WI38 (cell line): ENCODE measurements around the gene SLC29A2.
A peak's percentile ranks its signal among the peaks of the same experiment; 100 is the strongest.

Experiments
- H3K4me3 ChIP-seq: 2 replicates; pipeline ENCODE4 v1.5.1; 2011; ENCODE audit warnings: low read depth, mild to moderate bottlenecking, control low read depth, low read length
- CTCF ChIP-seq: IDR thresholded peaks from 2 replicates; pipeline ENCODE4 v1.5.1; 2012; ENCODE audit warnings: low read depth, mild to moderate bottlenecking, control low read depth, low read length

Gene SLC29A2

DNA sequence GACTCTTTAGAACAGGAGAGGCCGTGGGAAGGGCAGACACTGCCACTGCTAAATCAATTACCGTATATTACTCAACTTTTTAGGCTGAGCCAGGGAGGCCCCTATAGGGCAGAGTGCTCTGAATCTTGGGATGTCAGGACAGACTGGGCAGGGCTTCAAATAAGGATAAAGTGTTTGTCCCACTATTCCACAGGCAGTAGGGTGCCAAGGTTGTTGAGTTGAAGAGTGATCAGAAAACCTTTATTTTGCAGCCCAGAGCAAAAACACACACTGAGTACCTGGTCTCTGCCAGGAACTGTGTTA, 22.5 kb downstream of the SLC29A2 start:
- no peak for TF ChIP-seq CTCF
- H3K4me3 ChIP-seq, result no peak overlapping the region

GRCh38 chr11:66347425-66348276, 23.9 kb downstream of the SLC29A2 start, which contains the start of gene B4GAT1:
B4GAT1 (minus strand) TSS chr11:66347629; CDS start chr11:66347545, 84 bp downstream.
- no peak for TF ChIP-seq CTCF
- peak within 1 kb of the TSS; percentile 83 for H3K4me3 ChIP-seq

- peak overlapping the region; percentile 83 for H3K4me3 ChIP-seq
- TF ChIP-seq CTCF, result no peak
Observed at GRCh38 chr11:66346476-66347424, 24.8 kb downstream of the SLC29A2 start.

- peak overlapping the region; percentile 97 for H3K4me3 ChIP-seq
- TF ChIP-seq CTCF, result no peak
Observed at GRCh38 chr11:66345316-66345649, 26.3 kb downstream of the SLC29A2 start.

- H3K4me3 ChIP-seq, result peak within 1 kb of the TSS; percentile 97
- TF ChIP-seq CTCF, result no peak
Observed at GRCh38 chr11:66344550-66345315, 26.8 kb downstream of the SLC29A2 start, which contains the start of gene BRMS1. BRMS1 (minus strand) TSS chr11:66345104; CDS start chr11:66342234, 2,870 bp downstream.

- peak overlapping the region; percentile 97 for H3K4me3 ChIP-seq
- TF ChIP-seq CTCF, result no peak
Observed at GRCh38 chr11:66343176-66343575, 28.4 kb downstream of the SLC29A2 start.
